ENCODE results near the gene SIGLEC15.
"Not testable (repeated sequence)": the region's sequence is repeated elsewhere in the genome, so short reads cannot be mapped to it uniquely, and the experiment has no call there.

The SIGLEC15 gene

GRCh38 chr18:45801416-45802004 lies 24.0 kb upstream of the SIGLEC15 start:
- no peak overlapping the region for H3K4me3 ChIP-seq (ENCODE audit: control insufficient read depth, low read depth, low read length)
- no peak for DNase-seq (ENCODE audit: low read depth)

GRCh38 chr18:45802814-45803492 lies 22.5 kb upstream of the SIGLEC15 start:
- H3K4me3 ChIP-seq (ENCODE audit: control insufficient read depth, low read depth, low read length) = no peak overlapping the region
- peak; percentile 99 for DNase-seq (ENCODE audit: low read depth)
- peak; percentile 9 for TF ChIP-seq CTCF (conservative IDR thresholded peaks at IDR 0.05; ENCODE audit: control insufficient read depth, insufficient read depth, low read depth, low read length)

More at GRCh38 chr18:45801416-45802004, 24.0 kb upstream of the SIGLEC15 start:
- TF ChIP-seq CTCF (conservative IDR thresholded peaks at IDR 0.05; ENCODE audit: control insufficient read depth, insufficient read depth, low read depth, low read length) = no peak

GRCh38 chr18:45805551-45805950 lies 19.9 kb upstream of the SIGLEC15 start:
- DNase-seq (ENCODE audit: low read depth) = peak; percentile 70
- TF ChIP-seq CTCF (conservative IDR thresholded peaks at IDR 0.05; ENCODE audit: control insufficient read depth, insufficient read depth, low read depth, low read length) = no peak
- H3K4me3 ChIP-seq (ENCODE audit: control insufficient read depth, low read depth, low read length) = no peak overlapping the region

- no peak for TF ChIP-seq CTCF (conservative IDR thresholded peaks at IDR 0.05; ENCODE audit: control insufficient read depth, insufficient read depth, low read depth, low read length)
- peak; percentile 81 for DNase-seq (ENCODE audit: low read depth)
- no peak overlapping the region for H3K4me3 ChIP-seq (ENCODE audit: control insufficient read depth, low read depth, low read length)
These were observed 19.2 kb upstream of the SIGLEC15 start for GRCh38 chr18:45806226-45806625.

GRCh38 chr18:45807144-45807543 lies 18.3 kb upstream of the SIGLEC15 start:
- not testable (repeated sequence) for H3K4me3 ChIP-seq (ENCODE audit: control insufficient read depth, low read depth, low read length); DNase-seq (ENCODE audit: low read depth)

- DNase-seq (ENCODE audit: low read depth); H3K4me3 ChIP-seq (ENCODE audit: control insufficient read depth, low read depth, low read length): not testable (repeated sequence)
These were observed 10.7 kb upstream of the SIGLEC15 start for GRCh38 chr18:45814733-45815132.

- DNase-seq (ENCODE audit: low read depth) = no peak
- no peak overlapping the region for H3K4me3 ChIP-seq (ENCODE audit: control insufficient read depth, low read depth, low read length)
- TF ChIP-seq CTCF (conservative IDR thresholded peaks at IDR 0.05; ENCODE audit: control insufficient read depth, insufficient read depth, low read depth, low read length) = no peak
These were observed 7.9 kb upstream of the SIGLEC15 start for GRCh38 chr18:45817543-45817942.

GRCh38 chr18:45818765-45819164 lies 6.7 kb upstream of the SIGLEC15 start:
- not testable (repeated sequence) for H3K4me3 ChIP-seq (ENCODE audit: control insufficient read depth, low read depth, low read length)
- peak; percentile 53 for DNase-seq (ENCODE audit: low read depth)

Measured in fibroblast of mammary gland (primary cell).